T-helper 2 cell treated with Interferon-gamma antibody and Interleukin-4, amounts not matched to agents 5 μg/mL and 100 μg/mL, for 36 hours (primary cell): Measurements from ENCODE around the gene PCNX1.
"Not testable (repeated sequence)": the region's sequence is repeated elsewhere in the genome, so short reads cannot be mapped to it uniquely, and the experiment has no call there.

Experiments
- DNase-seq: peaks from one replicate; pipeline ENCODE4 v3.0.0; 2021; ENCODE audit warnings: low spot score
- H3K27ac Mint-ChIP-seq: one replicate; pipeline ENCODE4 v1.8.0; 2021; ENCODE audit warnings: mild to moderate bottlenecking, mixed read lengths
- H3K27me3 Mint-ChIP-seq: one replicate; pipeline ENCODE4 v1.8.0; 2021; ENCODE audit warnings: low read depth, mixed read lengths
- H3K36me3 Mint-ChIP-seq: one replicate; pipeline ENCODE4 v1.8.0; 2021; ENCODE audit warnings: low read depth, mixed read lengths
- H3K4me1 Mint-ChIP-seq: one replicate; pipeline ENCODE4 v1.8.0; 2021; ENCODE audit warnings: low read depth, mixed read lengths
- H3K4me3 Mint-ChIP-seq: one replicate; pipeline ENCODE4 v1.8.0; 2022; ENCODE audit warnings: mild to moderate bottlenecking, moderate library complexity, mixed read lengths
- H3K9me3 Mint-ChIP-seq: one replicate; pipeline ENCODE4 v1.8.0; 2021; ENCODE audit warnings: mixed read lengths

PCNX1 gene

DNA sequence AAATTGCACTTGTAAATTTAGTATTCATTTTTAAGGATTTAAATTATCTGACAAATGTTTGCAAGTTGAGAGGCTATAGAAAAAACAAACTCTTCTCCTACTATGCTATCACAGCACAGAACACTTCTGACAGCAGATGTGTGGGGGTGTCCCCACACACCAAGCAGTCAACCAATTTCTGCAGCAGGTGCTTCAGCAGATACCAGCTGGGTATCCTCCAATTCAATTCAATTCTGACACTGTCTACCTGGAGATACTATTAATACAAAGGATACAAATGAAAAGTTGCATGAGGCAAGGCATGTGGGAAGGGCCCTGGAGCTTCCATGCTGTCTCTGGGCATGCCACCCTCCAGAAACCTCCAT lies 35.1 kb downstream of the PCNX1 start:
- Mint-ChIP-seq H3K36me3 (peaks cover 84% of the 10 kb centered on the region), H3K9me3 (peaks cover 72% of the 10 kb centered on the region), H3K4me1 (peaks cover 37% of the 10 kb centered on the region), H3K27me3 (no peaks in the 10 kb centered on the region), H3K27ac (peak overlapping the region; percentile 55), H3K4me3 (peak overlapping the region; percentile 16)
- DNase-seq: no peak

DNA sequence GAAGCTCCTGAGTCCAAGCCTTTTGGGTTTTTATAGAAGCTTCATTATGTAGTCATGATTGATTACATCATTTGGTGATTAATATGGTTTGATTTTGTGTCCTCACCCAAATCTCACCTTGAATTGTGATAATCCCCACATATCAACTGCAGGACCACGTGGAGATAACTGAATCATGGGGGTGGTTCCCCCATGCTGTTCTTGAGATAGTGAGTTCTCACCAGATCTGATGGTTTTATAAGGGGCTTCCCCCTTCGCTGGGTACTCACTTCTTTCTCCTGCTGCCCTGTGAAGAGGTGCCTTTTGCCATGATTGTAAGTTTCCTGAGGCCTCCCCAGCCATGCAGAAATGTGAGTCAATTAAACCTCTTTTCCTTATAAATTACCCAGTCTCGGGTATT lies 35.5 kb downstream of the PCNX1 start:
- H3K27ac Mint-ChIP-seq: peak overlapping the region; percentile 55
- not testable (repeated sequence) for DNase-seq, H3K27me3 Mint-ChIP-seq
- H3K9me3 Mint-ChIP-seq: peaks cover 72% of the 10 kb centered on the region
- peaks cover 84% of the 10 kb centered on the region for H3K36me3 Mint-ChIP-seq
- peak overlapping the region; percentile 16 for H3K4me3 Mint-ChIP-seq
- peaks cover 37% of the 10 kb centered on the region for H3K4me1 Mint-ChIP-seq

DNA sequence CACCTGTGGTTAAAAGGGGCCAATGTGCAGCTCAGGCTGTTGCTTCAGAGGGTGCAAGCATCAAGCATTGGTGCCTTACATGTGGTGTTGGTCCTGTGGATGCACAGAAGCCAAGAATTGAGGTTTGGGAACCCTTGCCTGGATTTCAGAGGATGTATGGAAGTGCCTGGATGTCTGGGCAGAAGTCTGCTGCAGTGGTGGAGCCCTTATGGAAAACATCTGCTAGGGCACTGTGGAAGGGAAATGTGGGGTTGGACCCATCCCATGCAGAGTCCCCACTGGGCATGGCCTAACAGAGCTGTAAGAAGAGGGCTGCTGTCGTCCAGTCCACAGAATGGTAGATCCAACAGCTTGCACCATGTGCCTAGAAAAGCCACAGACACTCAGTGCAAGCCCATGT lies 36.6 kb downstream of the PCNX1 start:
- DNase-seq: no peak

GRCh38 chr14:70947739-70948138 lies 40.5 kb downstream of the PCNX1 start:
- H3K4me3 Mint-ChIP-seq: no peak overlapping the region
- no peak overlapping the region for H3K27ac Mint-ChIP-seq
- peaks cover 47% of the 10 kb centered on the region for H3K9me3 Mint-ChIP-seq
- H3K4me1 Mint-ChIP-seq: peaks cover 2% of the 10 kb centered on the region
- no peak for DNase-seq
- peaks cover 72% of the 10 kb centered on the region for H3K36me3 Mint-ChIP-seq
- H3K27me3 Mint-ChIP-seq: no peaks in the 10 kb centered on the region

More for the DNA sequence above, 36.6 kb downstream of the PCNX1 start:
- Mint-ChIP-seq H3K4me3 (no peak overlapping the region), H3K27ac (no peak overlapping the region), H3K4me1 (peaks cover 35% of the 10 kb centered on the region), H3K36me3 (peaks cover 85% of the 10 kb centered on the region), H3K9me3 (peaks cover 75% of the 10 kb centered on the region), H3K27me3 (no peaks in the 10 kb centered on the region)

GRCh38 chr14:70952485-70952884 lies 45.2 kb downstream of the PCNX1 start:
- DNase-seq: no peak
- no peak overlapping the region for H3K27ac Mint-ChIP-seq
- H3K27me3 Mint-ChIP-seq: no peaks in the 10 kb centered on the region
- H3K4me3 Mint-ChIP-seq: no peak overlapping the region
- H3K9me3 Mint-ChIP-seq: peaks cover 8% of the 10 kb centered on the region
- peaks cover 22% of the 10 kb centered on the region for H3K4me1 Mint-ChIP-seq
- H3K36me3 Mint-ChIP-seq: peaks cover 34% of the 10 kb centered on the region

- Mint-ChIP-seq H3K9me3 (no peaks in the 10 kb centered on the region), H3K36me3 (peaks cover 30% of the 10 kb centered on the region), H3K27ac (no peak overlapping the region), H3K4me3 (no peak overlapping the region), H3K27me3 (no peaks in the 10 kb centered on the region), H3K4me1 (peaks cover 22% of the 10 kb centered on the region)
- no peak for DNase-seq
These were observed 46.8 kb downstream of the PCNX1 start for GRCh38 chr14:70954068-70954467.

DNA sequence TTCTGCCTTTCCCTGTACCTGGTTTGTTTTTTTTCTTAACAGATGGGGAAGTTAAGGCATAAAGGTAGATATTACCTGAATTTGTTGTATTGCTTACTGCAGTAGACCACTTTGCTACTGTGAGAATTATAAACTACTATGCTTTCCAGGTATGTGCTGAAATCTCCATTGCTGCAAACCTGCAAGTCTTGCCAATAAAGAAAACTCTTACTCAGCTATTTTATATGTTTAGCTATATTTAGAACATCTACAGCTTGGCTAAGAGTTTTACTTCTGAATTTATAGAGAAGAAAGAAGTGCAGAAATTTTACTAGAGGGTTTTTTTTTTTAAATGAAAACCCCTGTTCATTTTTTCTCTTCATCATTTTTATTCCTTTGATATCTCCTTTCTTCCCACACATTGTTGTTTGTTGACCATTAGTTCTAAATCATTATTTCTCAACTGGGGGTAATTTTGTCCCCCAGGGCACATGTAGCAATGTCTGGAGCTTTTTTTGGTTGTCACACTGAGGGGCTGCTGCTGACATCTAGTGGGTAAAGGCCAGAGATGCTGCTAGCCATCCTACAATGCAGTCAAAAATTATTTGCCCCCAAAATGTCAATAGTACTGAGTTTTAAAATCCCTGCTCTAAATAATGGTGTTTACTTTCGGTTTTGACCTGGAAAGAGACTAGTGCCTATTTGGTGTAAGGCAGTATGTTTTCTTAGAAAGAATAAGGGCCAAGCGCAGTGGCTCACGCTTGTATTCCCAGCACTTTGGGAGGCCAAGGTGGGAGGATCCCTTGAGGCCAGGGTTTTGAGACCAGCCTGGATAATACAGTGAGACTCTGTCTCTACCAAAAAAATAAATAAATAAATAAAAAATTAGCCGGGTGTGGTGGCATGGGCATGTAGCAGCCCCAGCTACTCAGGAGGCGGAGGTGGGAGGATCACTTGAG lies 48.6 kb downstream of the PCNX1 start:
- H3K27me3 Mint-ChIP-seq: no peaks in the 10 kb centered on the region
- no peak for DNase-seq
- H3K4me1 Mint-ChIP-seq: peaks cover 22% of the 10 kb centered on the region
- no peak overlapping the region for H3K4me3 Mint-ChIP-seq
- H3K36me3 Mint-ChIP-seq: peaks cover 23% of the 10 kb centered on the region
- H3K9me3 Mint-ChIP-seq: no peaks in the 10 kb centered on the region
- no peak overlapping the region for H3K27ac Mint-ChIP-seq

DNA sequence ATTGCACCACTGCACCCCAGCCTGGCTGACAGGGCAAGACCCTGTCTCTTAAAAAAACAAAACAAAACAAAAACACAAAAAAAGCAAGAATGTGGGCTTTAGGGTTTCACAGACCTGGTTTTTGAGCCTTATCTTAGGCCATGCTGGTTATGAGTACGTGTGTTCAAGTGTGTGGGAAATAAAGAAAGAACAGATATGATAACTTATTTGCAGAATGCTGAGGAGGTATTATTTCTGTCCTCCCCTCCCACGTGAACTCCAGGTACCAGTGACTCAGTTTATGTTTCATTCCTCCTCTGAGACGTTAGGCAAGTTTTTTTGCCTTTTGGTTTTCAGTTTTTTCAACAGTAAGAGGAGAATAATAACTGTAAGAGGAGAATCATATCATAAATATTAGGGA lies 49.3 kb downstream of the PCNX1 start:
- DNase-seq: no peak
- Mint-ChIP-seq H3K4me1 (peaks cover 22% of the 10 kb centered on the region), H3K9me3 (no peaks in the 10 kb centered on the region), H3K27me3 (no peaks in the 10 kb centered on the region), H3K4me3 (no peak overlapping the region), H3K36me3 (peaks cover 19% of the 10 kb centered on the region), H3K27ac (no peak overlapping the region)

GRCh38 chr14:70957710-70958109 lies 50.5 kb downstream of the PCNX1 start:
- Mint-ChIP-seq H3K9me3 (no peaks in the 10 kb centered on the region), H3K27ac (no peak overlapping the region), H3K4me1 (peaks cover 19% of the 10 kb centered on the region), H3K36me3 (peaks cover 20% of the 10 kb centered on the region), H3K4me3 (no peak overlapping the region), H3K27me3 (no peaks in the 10 kb centered on the region)
- no peak for DNase-seq

DNA sequence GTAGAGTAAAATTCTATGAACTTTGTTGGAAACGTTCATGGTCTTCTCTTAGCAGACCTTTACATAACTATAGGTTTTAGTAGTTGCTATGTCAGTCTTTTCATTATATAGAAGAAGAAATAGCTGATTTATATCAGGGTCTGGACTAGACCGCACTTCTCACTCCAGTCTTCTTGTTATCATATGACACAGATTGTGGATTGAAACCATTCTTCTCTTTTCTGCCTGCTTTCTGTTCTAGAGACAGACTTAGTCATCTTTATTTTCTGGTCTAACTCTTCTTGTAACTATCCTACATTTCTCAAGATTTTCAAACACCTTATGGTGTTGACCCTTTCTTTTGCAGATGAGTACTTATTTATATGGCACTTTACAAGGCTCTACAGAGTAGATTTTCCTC lies 55.7 kb downstream of the PCNX1 start:
- H3K4me1 Mint-ChIP-seq: peaks cover 8% of the 10 kb centered on the region
- H3K27ac Mint-ChIP-seq: no peak overlapping the region
- peaks cover 36% of the 10 kb centered on the region for H3K36me3 Mint-ChIP-seq
- H3K4me3 Mint-ChIP-seq: no peak overlapping the region
- no peaks in the 10 kb centered on the region for H3K27me3 Mint-ChIP-seq
- H3K9me3 Mint-ChIP-seq: no peaks in the 10 kb centered on the region
- DNase-seq: no peak

GRCh38 chr14:70964492-70964891 lies 57.2 kb downstream of the PCNX1 start:
- H3K9me3 Mint-ChIP-seq: no peaks in the 10 kb centered on the region
- H3K4me3 Mint-ChIP-seq: no peak overlapping the region
- H3K36me3 Mint-ChIP-seq: peaks cover 41% of the 10 kb centered on the region
- no peaks in the 10 kb centered on the region for H3K27me3 Mint-ChIP-seq
- no peak for DNase-seq
- H3K4me1 Mint-ChIP-seq: peaks cover 16% of the 10 kb centered on the region
- no peak overlapping the region for H3K27ac Mint-ChIP-seq

DNA sequence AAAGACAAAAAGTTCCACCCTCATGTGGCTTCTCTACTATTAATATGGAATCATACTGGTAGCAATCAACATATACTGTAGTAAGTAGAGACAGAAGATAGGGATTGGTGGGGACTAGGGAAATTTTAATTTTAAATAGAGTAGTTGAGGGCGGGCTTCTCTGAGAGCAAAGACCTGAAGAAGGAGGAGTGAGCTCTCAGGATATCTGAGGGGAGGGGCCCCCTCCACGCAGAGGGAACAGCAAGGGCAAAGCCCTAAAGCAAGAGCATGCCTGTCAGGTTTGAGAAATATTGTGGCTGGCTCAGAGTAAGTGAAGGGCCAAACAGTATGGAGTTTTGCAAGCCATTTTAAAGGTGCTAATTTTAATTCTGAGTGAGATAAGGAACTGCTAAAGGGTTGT lies 64.3 kb downstream of the PCNX1 start:
- DNase-seq: no peak
- Mint-ChIP-seq H3K27me3 (no peaks in the 10 kb centered on the region), H3K4me3 (no peak overlapping the region), H3K36me3 (peaks cover 22% of the 10 kb centered on the region), H3K9me3 (no peaks in the 10 kb centered on the region), H3K4me1 (peaks cover 26% of the 10 kb centered on the region), H3K27ac (peak overlapping the region; percentile 43)

DNA sequence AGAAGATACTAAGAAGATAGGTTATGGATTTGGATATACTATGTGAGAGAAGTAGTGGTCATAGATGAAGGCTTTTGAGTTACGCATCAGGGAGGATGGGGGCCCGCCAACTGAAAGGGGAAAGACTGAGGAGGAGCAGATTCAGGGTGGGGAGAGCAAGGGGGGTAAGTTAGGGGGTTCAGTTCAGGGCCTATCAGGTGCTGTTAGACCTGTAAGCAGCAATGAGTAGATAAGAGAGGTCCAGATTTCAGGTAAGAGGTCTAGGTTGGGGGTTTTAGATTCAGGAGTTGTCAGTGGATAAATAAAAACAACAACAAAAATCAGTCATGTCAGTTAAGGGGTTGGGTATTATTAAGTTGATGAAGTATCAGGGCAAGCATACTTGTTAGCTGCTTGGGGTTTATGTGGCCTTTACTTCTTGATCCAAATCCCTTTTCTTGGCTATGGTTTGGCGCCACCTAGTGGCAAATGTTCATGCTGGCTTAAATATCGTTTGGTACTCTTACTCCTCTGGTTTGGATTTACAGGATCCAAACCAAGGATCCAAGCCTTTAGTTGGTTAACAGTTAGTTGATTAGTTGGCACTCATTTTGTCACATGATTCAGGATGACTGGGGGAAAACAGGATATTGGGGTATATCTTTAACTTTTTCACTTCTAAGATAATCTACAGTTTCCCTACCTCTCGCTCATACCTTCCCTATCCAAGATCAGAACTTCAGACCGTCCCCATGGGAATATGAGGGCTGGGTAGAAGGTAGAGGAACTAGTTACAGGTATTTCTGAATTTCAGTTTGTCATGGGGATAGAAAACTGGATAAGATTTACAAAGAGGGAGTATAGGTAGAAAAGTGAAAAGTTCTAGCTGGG lies 65.1 kb downstream of the PCNX1 start:
- no peaks in the 10 kb centered on the region for H3K27me3 Mint-ChIP-seq
- peaks cover 23% of the 10 kb centered on the region for H3K4me1 Mint-ChIP-seq
- no peaks in the 10 kb centered on the region for H3K9me3 Mint-ChIP-seq
- H3K27ac Mint-ChIP-seq: peak overlapping the region; percentile 18
- peak; percentile 71 for DNase-seq
- H3K36me3 Mint-ChIP-seq: peaks cover 29% of the 10 kb centered on the region
- no peak overlapping the region for H3K4me3 Mint-ChIP-seq

- Mint-ChIP-seq H3K27me3 (no peaks in the 10 kb centered on the region), H3K4me3 (no peak overlapping the region), H3K27ac (no peak overlapping the region), H3K4me1 (peaks cover 33% of the 10 kb centered on the region), H3K36me3 (peaks cover 35% of the 10 kb centered on the region), H3K9me3 (no peaks in the 10 kb centered on the region)
- DNase-seq: no peak
These were observed 69.3 kb downstream of the PCNX1 start for GRCh38 chr14:70976591-70976990.
